Caco-2 (cell line): ENCODE data around the gene GGT5. TPM values are rescaled to one million over a fixed set of nuclear protein-coding genes. Genes with fewer than 3 reads are reported as not detected.
A peak's percentile ranks its signal among the peaks of the same experiment; 100 is the strongest.
"Not testable (repeated sequence)": the region's sequence is repeated elsewhere in the genome, so short reads cannot be mapped to it uniquely, and the experiment has no call there.

Source experiments
- BruUV-seq: library from RNA; stranded (reverse); fragments of 400-500 nt; replicated peaks from 2 replicates; lab custom pipeline; 2021; lab: Mats Ljungman, UMichigan
- CTCF ChIA-PET: fragments of 300-600 bp; sonication (Branson Sonifier 250); formaldehyde crosslinking; loops from one replicate; lab custom pipeline; 2022; ENCODE audit warnings: antibody characterized with exemption; lab: Charles Lee
- POLR2A ChIA-PET: fragments of 300-600 bp; sonication (Branson Sonifier 250); formaldehyde crosslinking; loops from one replicate; lab custom pipeline; 2022; ENCODE audit warnings: antibody characterized with exemption; lab: Charles Lee
- DNase-seq, 2 experiments: peaks; one replicate each; pipeline versions ENCODE4 v3.0.0 to v3.0.0-alpha.2; 2020 to 2022
- H3K27me3 ChIP-seq: replicated peaks from 2 replicates; pipeline ENCODE4 v1.6.0; 2011; ENCODE audit warnings: low read length; ENCODE audit not compliant: control insufficient read depth, insufficient read depth
- H3K36me3 ChIP-seq: 2 replicates; pipeline ENCODE4 v1.5.1; 2011; ENCODE audit warnings: low read length; ENCODE audit not compliant: control insufficient read depth, insufficient read depth
- H3K4me1 ChIP-seq: fragments of 250-450 bp; sonication (Bioruptor Pico); 2 replicates; pipeline ENCODE4 v1.5.1; 2020; ENCODE audit warnings: mild to moderate bottlenecking
- H3K4me3 ChIP-seq: 2 replicates; pipeline ENCODE4 v1.5.1; 2011; ENCODE audit warnings: low read depth, mild to moderate bottlenecking, control low read depth, low read length
- H3K9me3 ChIP-seq: fragments of 250-450 bp; sonication (Bioruptor Pico); 2 replicates; pipeline ENCODE4 v1.5.1; 2020; ENCODE audit warnings: mild to moderate bottlenecking, moderate library complexity
- H3K27ac Mint-ChIP-seq: one replicate; pipeline ENCODE4 v1.8.0; 2022; ENCODE audit warnings: mixed read lengths; ENCODE audit not compliant: unreplicated experiment
- H3K27me3 Mint-ChIP-seq: one replicate; pipeline ENCODE4 v1.8.0; 2022; ENCODE audit warnings: mixed read lengths; ENCODE audit not compliant: insufficient read depth, unreplicated experiment
- H3K36me3 Mint-ChIP-seq: one replicate; pipeline ENCODE4 v1.8.0; 2022; ENCODE audit warnings: mild to moderate bottlenecking, mixed read lengths; ENCODE audit not compliant: insufficient read depth, unreplicated experiment
- H3K4me1 Mint-ChIP-seq: one replicate; pipeline ENCODE4 v1.8.0; 2022; ENCODE audit warnings: low read depth, mixed read lengths; ENCODE audit not compliant: unreplicated experiment
- H3K4me3 Mint-ChIP-seq: one replicate; pipeline ENCODE4 v1.8.0; 2022; ENCODE audit warnings: mild to moderate bottlenecking, moderate library complexity, mixed read lengths; ENCODE audit not compliant: unreplicated experiment
- H3K9me3 Mint-ChIP-seq: one replicate; pipeline ENCODE4 v1.8.0; 2022; ENCODE audit warnings: mixed read lengths; ENCODE audit not compliant: unreplicated experiment
- intact Hi-C: fragments of 100-400 bp; cut with micrococcal nuclease; formaldehyde crosslinking; loops from one replicate; pipeline ENCODE4 v1.10.0; 2022; ENCODE audit not compliant: unreplicated experiment
- total RNA-seq: library from RNA; stranded (reverse); gene quantifications from 2 replicates; pipeline ENCODE4 v1.2.3, GENCODE V29; 2022
- TF ChIP-seq, protein P1 (sequence below), 2 experiments: fragments of 200-600 bp in 1 of 2; IDR thresholded peaks; 1 replicate in 1 of 2; 2 replicates in 1 of 2; pipeline versions ENCODE4 v1.5.1 to v1.8.0; 2011 to 2022; ENCODE audit warnings: antibody characterized with exemption in 1 of 2, control low read depth in 1 of 2, inconsistent platforms in 1 of 2, low read depth in 1 of 2, low read length in 1 of 2, mild to moderate bottlenecking in 1 of 2, moderate library complexity in 1 of 2; ENCODE audit not compliant: insufficient read depth in 1 of 2, severe bottlenecking in 1 of 2, unreplicated experiment in 1 of 2

Gene GGT5
- total RNA-seq, 1 experiment from 2014 or later = 0.66 TPM

DNA sequence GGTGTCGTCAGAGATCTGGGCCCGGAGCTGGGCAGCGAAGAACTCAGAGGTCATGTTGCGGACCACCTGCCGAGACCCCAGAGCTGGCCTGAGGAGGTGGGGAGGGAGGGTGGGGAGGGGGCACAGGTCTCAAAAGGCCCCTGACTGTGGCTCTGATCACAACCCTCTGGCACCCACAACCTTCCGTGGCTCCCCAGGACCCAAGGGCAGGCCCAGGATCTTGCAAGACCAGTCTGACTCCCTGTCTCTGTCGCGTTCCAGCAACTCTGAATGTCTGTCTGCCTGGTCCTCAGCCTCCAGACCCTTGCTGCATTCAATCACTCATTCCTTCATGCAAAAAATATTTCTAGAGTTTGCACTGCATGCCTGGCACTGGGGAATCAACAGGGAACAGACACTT lies 4.5 kb upstream of the GGT5 start:
- H3K4me3 ChIP-seq, H3K27me3 ChIP-seq, H3K4me3 Mint-ChIP-seq, H3K36me3 ChIP-seq, CTCF ChIA-PET, H3K9me3 ChIP-seq, H3K27me3 Mint-ChIP-seq, H3K4me1 ChIP-seq, H3K4me1 Mint-ChIP-seq, POLR2A ChIA-PET, H3K27ac Mint-ChIP-seq, H3K9me3 Mint-ChIP-seq, H3K36me3 Mint-ChIP-seq, intact Hi-C loops, BruUV-seq, DNase-seq: not testable (repeated sequence)

DNA sequence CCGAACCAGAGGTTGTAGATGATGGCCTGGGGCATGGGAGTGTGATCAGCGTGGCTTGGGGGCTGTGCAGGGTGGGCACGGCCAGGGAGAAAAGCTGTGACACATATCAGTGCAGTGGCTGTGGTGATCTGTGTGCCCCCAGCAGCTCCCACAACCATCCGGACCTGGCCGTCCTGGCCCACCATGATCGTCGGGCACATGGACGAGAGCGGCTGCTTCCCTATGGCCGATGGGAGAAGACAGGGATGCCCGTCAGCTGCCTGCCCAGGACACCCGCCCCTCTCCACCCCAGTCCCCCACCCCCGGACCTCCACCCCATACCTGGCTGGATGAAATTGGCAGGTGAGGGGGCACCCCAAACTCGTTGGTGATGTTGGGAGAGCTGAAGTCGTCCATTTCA lies 3.7 kb upstream of the GGT5 start:
- DNase-seq, H3K27ac Mint-ChIP-seq, BruUV-seq, POLR2A ChIA-PET, H3K36me3 Mint-ChIP-seq, H3K36me3 ChIP-seq, H3K9me3 ChIP-seq, H3K4me3 Mint-ChIP-seq, H3K4me1 Mint-ChIP-seq, H3K9me3 Mint-ChIP-seq, H3K4me3 ChIP-seq, H3K27me3 ChIP-seq, CTCF ChIA-PET, H3K4me1 ChIP-seq, intact Hi-C loops, H3K27me3 Mint-ChIP-seq: not testable (repeated sequence)

DNA sequence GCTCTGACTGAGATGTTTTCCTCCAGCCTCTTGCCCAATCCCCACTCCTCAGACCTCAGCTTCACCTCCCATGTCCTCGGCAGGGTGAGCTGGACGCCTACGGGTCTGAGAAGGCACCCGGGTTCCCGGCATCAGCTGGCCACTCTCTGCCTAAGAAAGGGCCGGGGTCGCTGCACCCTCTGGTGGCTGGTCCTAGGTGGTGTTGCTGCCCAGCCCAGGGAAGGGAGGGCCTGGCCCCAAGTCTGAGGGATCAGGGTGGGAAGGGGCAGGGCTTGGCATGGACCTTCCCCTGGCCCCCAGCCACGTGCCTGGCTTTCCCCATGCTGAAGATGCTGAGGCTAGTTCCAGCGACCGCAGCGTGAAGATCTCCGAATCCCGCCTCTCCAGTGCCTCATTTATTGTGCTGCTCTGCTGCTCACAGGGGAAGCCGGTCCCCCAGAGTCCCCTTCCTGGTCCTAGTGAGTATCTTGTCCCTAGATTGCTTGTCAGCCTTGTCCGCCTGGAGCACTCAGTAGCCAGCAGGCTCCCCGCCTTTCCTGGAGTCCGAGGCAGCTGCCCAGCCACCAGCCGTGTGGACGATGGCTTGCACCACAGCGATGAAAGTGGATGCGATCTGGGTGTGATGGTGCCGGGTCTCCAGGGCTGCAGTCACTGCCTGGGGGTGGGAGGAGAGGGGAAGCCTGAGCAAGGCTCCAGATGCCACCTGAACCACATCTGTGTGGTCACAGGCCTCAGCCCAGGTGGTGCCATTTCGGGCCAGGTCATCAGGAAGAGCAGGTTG lies 2.9 kb upstream of the GGT5 start:
- Histone ChIP-seq H3K4me3 (no peak overlapping the region), H3K4me1 (0 out of 2 replicates have a peak, but pooled peaks cover 3% of the 10 kb centered on the region), H3K27me3 (no peaks in the 10 kb centered on the region), H3K9me3 (no peaks in the 10 kb centered on the region), H3K36me3 (no peaks in the 10 kb centered on the region)
- Mint-ChIP-seq H3K27ac (no peak overlapping the region), H3K4me1 (peaks cover 13% of the 10 kb centered on the region), H3K27me3 (no peaks in the 10 kb centered on the region), H3K4me3 (no peak overlapping the region), H3K36me3 (peaks cover 4% of the 10 kb centered on the region), H3K9me3 (no peaks in the 10 kb centered on the region)
- intact Hi-C loops = loop anchor here (1.0 kb wide), 1 partner anchor 58 kb away; no protein-coding TSS in a partner anchor
- POLR2A ChIA-PET = interaction anchor here (0.6 kb wide), 1 partner anchor 52 kb away, joined by 3 read pairs; no protein-coding TSS in a partner anchor
- peak; percentile 85 to 88 for DNase-seq
- BruUV-seq = no TSS peak
- CTCF ChIA-PET = interaction anchor here (0.6 to 1.4 kb wide), 10 partner anchors 23 to 115 kb away, joined by 3 to 51 read pairs (median 4); partner anchors contain the start of gene SUSD2
- TF ChIP-seq, protein P1, sequence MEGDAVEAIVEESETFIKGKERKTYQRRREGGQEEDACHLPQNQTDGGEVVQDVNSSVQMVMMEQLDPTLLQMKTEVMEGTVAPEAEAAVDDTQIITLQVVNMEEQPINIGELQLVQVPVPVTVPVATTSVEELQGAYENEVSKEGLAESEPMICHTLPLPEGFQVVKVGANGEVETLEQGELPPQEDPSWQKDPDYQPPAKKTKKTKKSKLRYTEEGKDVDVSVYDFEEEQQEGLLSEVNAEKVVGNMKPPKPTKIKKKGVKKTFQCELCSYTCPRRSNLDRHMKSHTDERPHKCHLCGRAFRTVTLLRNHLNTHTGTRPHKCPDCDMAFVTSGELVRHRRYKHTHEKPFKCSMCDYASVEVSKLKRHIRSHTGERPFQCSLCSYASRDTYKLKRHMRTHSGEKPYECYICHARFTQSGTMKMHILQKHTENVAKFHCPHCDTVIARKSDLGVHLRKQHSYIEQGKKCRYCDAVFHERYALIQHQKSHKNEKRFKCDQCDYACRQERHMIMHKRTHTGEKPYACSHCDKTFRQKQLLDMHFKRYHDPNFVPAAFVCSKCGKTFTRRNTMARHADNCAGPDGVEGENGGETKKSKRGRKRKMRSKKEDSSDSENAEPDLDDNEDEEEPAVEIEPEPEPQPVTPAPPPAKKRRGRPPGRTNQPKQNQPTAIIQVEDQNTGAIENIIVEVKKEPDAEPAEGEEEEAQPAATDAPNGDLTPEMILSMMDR (IDR thresholded peaks at IDR 0.05; ENCODE audit: insufficient read depth in 1 of 2, low read depth in 1 of 2, low read length in 1 of 2, severe bottlenecking in 1 of 2, unreplicated experiment in 1 of 2) = peak; percentile 89 to 94

DNA sequence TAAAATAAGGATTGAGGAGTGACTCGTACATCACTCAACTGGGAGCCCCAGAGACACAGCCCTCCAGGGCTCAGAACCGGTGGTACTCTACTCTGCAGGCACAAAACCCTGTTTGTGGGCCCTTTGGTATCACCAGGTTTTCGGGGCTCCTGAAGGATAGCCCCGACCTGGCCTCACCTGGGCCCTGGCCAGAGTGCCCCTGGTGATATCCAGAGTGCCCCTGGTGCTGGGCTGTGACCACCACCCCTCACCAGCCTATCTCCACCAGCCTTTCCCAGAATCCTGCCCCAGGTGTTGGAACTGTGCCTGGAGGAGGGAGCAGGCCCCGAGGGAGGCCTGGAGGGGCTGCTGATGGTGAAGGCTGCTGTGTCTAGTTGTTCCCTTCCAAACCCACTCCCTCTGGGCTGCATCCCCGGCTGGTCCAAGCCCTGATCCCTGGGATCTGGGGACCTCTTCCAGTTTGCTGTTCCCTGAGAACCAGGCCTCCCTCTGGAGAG lies 2.2 kb upstream of the GGT5 start:
- no peaks in the 10 kb centered on the region for H3K9me3 Mint-ChIP-seq
- no TSS peak for BruUV-seq
- Histone ChIP-seq H3K9me3 (no peaks in the 10 kb centered on the region), H3K4me3 (no peak overlapping the region), H3K36me3 (no peaks in the 10 kb centered on the region), H3K4me1 (0 out of 2 replicates have a peak, but pooled peaks cover 3% of the 10 kb centered on the region), H3K27me3 (no peaks in the 10 kb centered on the region)
- ChIA-PET CTCF (interaction anchor here (0.6 to 1.4 kb wide), 10 partner anchors 22 to 114 kb away, joined by 3 to 51 read pairs (median 4); partner anchors contain the start of gene SUSD2), POLR2A (interaction anchor here (0.6 kb wide), 1 partner anchor 51 kb away, joined by 3 read pairs; no protein-coding TSS in a partner anchor)
- H3K27me3 Mint-ChIP-seq = no peaks in the 10 kb centered on the region
- H3K4me3 Mint-ChIP-seq = no peak overlapping the region
- H3K36me3 Mint-ChIP-seq = peaks cover 4% of the 10 kb centered on the region
- no peak for DNase-seq
- H3K27ac Mint-ChIP-seq = no peak overlapping the region
- intact Hi-C loops = loop anchor here (1.0 kb wide), 1 partner anchor 58 kb away; no protein-coding TSS in a partner anchor
- peaks cover 13% of the 10 kb centered on the region for H3K4me1 Mint-ChIP-seq
- TF ChIP-seq, protein P1 (IDR thresholded peaks at IDR 0.05; ENCODE audit: insufficient read depth in 1 of 2, low read depth in 1 of 2, low read length in 1 of 2, severe bottlenecking in 1 of 2, unreplicated experiment in 1 of 2) = no peak

DNA sequence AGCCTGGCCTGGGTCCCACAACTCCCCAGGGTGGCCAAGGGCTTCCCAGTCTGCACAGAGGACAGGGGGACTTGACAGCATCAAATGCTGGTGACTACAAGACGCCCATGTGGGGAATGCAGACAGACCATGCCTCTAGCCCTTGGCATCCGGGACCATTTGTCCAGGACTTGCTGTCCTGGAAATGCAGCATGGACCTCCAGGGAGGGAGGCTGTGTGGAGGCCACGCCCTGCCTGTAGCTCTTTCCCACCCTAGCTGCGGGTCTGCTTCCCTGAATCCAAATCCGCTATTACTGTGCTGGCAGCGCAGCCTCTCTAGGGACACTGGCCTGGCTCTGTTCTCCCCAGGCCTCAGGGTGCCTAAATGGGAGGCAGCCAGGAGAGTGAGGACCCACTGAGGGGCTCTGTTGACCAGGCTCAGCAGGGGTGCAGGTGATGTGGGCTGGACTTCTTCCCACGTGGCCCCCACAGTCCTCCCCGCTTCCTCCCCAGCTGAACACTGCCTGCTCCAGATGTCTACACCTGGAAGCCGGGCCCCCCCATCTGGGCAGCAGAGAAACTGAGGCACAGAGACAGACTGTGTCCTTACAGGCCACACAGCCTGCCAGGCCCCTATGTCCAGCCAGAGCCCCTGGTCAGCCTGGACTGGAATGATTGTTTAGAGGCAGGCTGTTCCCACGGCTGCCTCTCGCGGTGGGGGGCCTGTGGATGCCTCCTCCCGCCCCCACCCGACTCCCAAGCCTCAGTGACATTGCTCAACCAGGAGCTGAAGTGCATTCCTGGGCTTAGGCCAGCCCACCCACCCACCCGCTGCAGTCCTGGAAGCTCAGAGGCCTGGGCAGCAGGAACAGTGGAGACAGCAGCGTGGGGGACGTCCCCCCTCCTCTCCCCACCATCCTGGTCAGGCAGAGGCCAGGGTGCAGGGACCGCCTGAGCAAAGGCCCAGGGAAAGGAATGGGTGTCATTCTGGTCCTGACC lies 991 bp upstream of the GGT5 start:
- POLR2A ChIA-PET = interaction anchor here (0.6 kb wide), 1 partner anchor 31 kb away, joined by 6 read pairs; no protein-coding TSS in a partner anchor
- H3K4me3 Mint-ChIP-seq, H3K27ac Mint-ChIP-seq, CTCF ChIA-PET, intact Hi-C loops, H3K27me3 ChIP-seq, H3K4me1 ChIP-seq, H3K4me3 ChIP-seq, H3K9me3 ChIP-seq, BruUV-seq, H3K36me3 ChIP-seq, H3K36me3 Mint-ChIP-seq, H3K27me3 Mint-ChIP-seq, H3K9me3 Mint-ChIP-seq: not testable (repeated sequence)
- peaks cover 13% of the 10 kb centered on the region for H3K4me1 Mint-ChIP-seq
- peak in 1 of 2 experiments; percentile 52 for DNase-seq
